Tibial nerve (tissue), 4 donors: ENCODE results near the gene ADGRG1. TPM values are rescaled to one million over a fixed set of nuclear protein-coding genes. Genes with fewer than 3 reads are reported as not detected.

Experiments
- DNase-seq, 2 donors: peaks; one replicate each; pipeline ENCODE4 v3.0.0-alpha.2; 2019; ENCODE audit warnings: low spot score in 2 of 2
- H3K27ac ChIP-seq, 4 donors: fragments of 200-600 bp; sonication (generic) in 3 of 4; one replicate each; pipeline ENCODE4 v1.5.1; 2017 to 2019; ENCODE audit warnings: mild to moderate bottlenecking in 1 of 4
- H3K27me3 ChIP-seq, 2 donors: fragments of 200-600 bp; sonication (generic) in 1 of 2; one replicate each; pipeline versions ENCODE4 v1.5.1 to v1.6.0; 2017 to 2019
- H3K36me3 ChIP-seq, 3 donors: fragments of 200-600 bp; sonication (generic); one replicate each; pipeline ENCODE4 v1.5.1; 2018 to 2019
- H3K4me1 ChIP-seq, 4 donors: fragments of 200-600 bp; sonication (generic) in 3 of 4; one replicate each; pipeline ENCODE4 v1.5.1; 2017 to 2019
- H3K4me3 ChIP-seq, 4 donors: fragments of 200-600 bp; sonication (generic) in 3 of 4; one replicate each; pipeline ENCODE4 v1.5.1; 2017 to 2019; ENCODE audit warnings: mild to moderate bottlenecking in 1 of 4, moderate library complexity in 1 of 4
- H3K9me3 ChIP-seq, 4 donors: fragments of 200-600 bp; sonication (generic) in 3 of 4; one replicate each; pipeline ENCODE4 v1.5.1; 2017 to 2019
- EP300 ChIP-seq, 2 donors: sonication (generic); formaldehyde crosslinking; IDR thresholded peaks; one replicate each; pipeline ENCODE4 v1.6.1; 2017; ENCODE audit warnings: antibody characterized with exemption in 2 of 2, mild to moderate bottlenecking in 1 of 2
- POLR2A ChIP-seq, 2 donors: fragments of 450-650 bp; IDR thresholded peaks; one replicate each; pipeline ENCODE4 v1.6.1; 2017; ENCODE audit warnings: antibody characterized with exemption in 2 of 2, mild to moderate bottlenecking in 2 of 2, moderate library complexity in 2 of 2
- WGBS, 2 donors: methylation state at CpG; one replicate each; pipeline ENCODE4 v1.1.5; 2018; 5-methylcytosine and 5-hydroxymethylcytosine counted together
- total RNA-seq, 4 donors: library from RNA; depleted of rRNA; stranded (reverse); fragments of >200 nt; gene quantifications; one replicate each; pipeline ENCODE4 v1.1.0, GENCODE V29; 2016
- TF ChIP-seq, protein P1 (sequence below), 5 experiments: fragments of 200-600 bp in 3 of 5; fragments of 450-650 bp in 2 of 5; sonication (generic) in 3 of 5; IDR thresholded peaks; one replicate each; pipeline ENCODE4 v1.5.1; 2016 to 2019; ENCODE audit warnings: antibody characterized with exemption in 5 of 5, mild to moderate bottlenecking in 3 of 5, moderate library complexity in 2 of 5

The ADGRG1 gene
- total RNA-seq, 4 donors from 2014 or later: 9.0 to 59.4 (median 41.8) TPM

DNA sequence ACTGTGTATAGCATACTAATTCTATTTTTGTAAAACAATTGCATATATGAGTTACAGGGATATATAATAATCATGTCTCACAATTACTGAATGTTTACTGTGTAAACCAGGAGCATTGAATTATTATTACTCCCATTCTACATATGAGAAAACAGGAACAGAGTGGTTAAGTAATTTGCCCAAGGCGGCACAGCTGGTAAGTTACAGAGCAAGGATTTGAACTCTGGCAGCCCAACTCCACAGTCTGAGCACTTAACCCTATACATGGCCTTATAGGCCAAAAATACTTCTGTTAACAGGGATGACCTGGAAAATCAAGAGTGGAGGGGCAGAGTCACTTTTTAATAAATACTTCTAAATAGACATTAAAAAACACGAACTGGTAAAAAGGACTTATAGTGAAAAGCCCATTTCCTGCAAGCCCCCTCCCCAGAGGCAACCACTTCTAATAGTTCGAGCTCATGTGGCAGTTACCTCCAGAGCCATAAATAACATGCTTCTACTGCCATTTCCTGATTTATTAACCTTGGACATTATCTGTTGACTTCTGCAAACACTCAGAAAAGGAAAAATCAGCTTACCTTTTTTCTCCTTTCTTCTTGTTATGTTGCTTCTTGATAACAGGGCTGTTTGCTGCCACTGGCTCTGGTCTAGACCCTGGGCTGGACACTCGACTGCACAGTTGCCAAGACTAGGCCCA, 22.1 kb upstream of the ADGRG1 start:
- peaks cover 0 to 7% (median 0%) of the 10 kb centered on the region in 4 donors for H3K4me1 ChIP-seq
- H3K36me3 ChIP-seq: no peaks in the 10 kb centered on the region
- no peak overlapping the region for H3K4me3 ChIP-seq
- H3K9me3 ChIP-seq: no peaks in the 10 kb centered on the region
- WGBS, 2 donors: 74 to 81% methylated on average over 4 of the region's 4 CpGs
- TF ChIP-seq POLR2A (IDR thresholded peaks at IDR 0.05): no peak
- TF ChIP-seq EP300 (IDR thresholded peaks at IDR 0.05): no peak
- TF ChIP-seq, protein P1, sequence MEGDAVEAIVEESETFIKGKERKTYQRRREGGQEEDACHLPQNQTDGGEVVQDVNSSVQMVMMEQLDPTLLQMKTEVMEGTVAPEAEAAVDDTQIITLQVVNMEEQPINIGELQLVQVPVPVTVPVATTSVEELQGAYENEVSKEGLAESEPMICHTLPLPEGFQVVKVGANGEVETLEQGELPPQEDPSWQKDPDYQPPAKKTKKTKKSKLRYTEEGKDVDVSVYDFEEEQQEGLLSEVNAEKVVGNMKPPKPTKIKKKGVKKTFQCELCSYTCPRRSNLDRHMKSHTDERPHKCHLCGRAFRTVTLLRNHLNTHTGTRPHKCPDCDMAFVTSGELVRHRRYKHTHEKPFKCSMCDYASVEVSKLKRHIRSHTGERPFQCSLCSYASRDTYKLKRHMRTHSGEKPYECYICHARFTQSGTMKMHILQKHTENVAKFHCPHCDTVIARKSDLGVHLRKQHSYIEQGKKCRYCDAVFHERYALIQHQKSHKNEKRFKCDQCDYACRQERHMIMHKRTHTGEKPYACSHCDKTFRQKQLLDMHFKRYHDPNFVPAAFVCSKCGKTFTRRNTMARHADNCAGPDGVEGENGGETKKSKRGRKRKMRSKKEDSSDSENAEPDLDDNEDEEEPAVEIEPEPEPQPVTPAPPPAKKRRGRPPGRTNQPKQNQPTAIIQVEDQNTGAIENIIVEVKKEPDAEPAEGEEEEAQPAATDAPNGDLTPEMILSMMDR (IDR thresholded peaks at IDR 0.05): no peak
- no peak for DNase-seq
- H3K27me3 ChIP-seq: peaks cover 0 to 8% of the 10 kb centered on the region in 2 donors
- H3K27ac ChIP-seq: no peak overlapping the region

DNA sequence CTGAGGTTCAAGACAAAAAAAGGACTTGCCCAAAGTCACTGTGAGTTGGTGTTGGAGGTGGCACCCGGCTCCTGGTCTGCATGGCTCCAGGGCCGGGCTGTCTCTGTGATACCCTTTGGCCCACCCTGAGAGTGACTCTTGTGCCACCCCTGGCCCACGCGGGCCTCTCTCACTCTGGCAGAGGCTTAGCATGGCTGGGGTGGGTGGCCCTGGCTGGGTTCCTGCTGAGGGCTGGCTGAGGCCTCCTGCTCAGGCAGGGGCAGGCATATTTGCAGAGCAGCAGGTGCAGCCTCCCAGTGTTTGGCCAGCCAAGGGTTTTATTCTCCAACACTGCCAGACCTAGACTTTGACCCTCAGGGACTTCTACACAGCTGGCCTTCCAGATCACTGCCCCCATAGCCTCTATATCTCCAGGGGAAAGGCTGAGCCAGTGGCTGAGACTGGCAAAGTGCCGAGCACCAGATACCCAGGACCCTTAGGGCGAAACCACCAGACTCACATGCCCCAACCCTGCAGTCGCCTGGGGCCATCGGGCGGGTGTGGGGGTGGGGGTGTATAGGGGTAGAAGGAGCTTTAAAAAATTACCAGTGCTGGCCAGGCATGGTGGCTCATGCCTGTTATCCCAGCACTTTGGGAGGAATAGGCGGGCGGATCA, 21.5 kb upstream of the ADGRG1 start:
- WGBS, 2 donors: 80 to 92% methylated on average over 7 to 11 of the region's 11 CpGs
- TF ChIP-seq, protein P1 (IDR thresholded peaks at IDR 0.05): no peak
- no peak for TF ChIP-seq POLR2A (IDR thresholded peaks at IDR 0.05)
- Histone ChIP-seq H3K4me1 (peaks cover 0 to 7% (median 0%) of the 10 kb centered on the region in 4 donors), H3K27me3 (peaks cover 0 to 4% of the 10 kb centered on the region in 2 donors), H3K36me3 (no peaks in the 10 kb centered on the region), H3K27ac (no peak overlapping the region), H3K9me3 (no peaks in the 10 kb centered on the region), H3K4me3 (no peak overlapping the region)
- DNase-seq: no peak

DNA sequence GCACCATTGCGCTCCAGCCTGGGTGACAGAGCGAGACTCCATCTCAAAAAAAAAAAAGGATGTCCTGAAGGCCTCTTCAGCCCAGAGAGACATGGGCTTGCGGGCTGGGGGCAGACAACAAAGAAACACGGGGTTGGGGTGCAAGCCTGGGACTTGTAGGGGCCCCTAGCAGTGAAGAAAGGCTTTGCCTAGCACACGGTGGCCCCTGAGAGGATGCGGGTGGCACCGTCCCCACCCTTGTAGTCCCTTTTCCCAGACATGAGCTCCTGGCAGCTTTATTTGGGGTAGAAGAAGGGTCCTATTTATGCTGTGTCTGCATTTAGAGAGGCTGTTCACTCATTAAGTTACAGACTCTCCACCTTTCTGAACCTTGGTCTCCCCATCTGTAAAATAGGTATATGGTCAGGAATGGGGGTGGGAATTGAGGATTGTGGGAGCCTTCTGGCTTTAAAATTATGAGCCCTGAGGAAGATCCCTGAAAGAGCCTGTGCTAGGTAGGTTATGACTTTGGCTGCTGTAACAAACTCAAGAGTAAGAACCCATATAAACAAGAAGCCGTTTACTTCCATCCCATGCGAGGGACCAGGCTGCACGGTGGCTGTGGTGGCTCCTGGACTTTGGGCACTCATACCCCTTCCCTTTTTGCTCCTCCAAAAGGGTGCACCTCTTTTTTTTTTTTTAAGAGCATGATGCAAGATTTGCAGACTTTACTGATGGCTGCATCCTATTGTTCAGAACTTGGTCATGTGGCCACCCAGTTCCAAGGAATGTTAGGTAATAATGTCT, 20.6 kb upstream of the ADGRG1 start:
- WGBS, 2 donors: 82 to 83% methylated on average over 10 of the region's 10 CpGs
- no peaks in the 10 kb centered on the region for H3K36me3 ChIP-seq
- TF ChIP-seq POLR2A (IDR thresholded peaks at IDR 0.05) (no peak), EP300 (IDR thresholded peaks at IDR 0.05) (no peak)
- TF ChIP-seq, protein P1 (IDR thresholded peaks at IDR 0.05): no peak
- no peak overlapping the region for H3K27ac ChIP-seq
- peaks cover 0 to 7% (median 0%) of the 10 kb centered on the region in 4 donors for H3K4me1 ChIP-seq
- no peaks in the 10 kb centered on the region for H3K9me3 ChIP-seq
- no peak overlapping the region for H3K4me3 ChIP-seq
- peaks cover 0 to 4% of the 10 kb centered on the region in 2 donors for H3K27me3 ChIP-seq
- DNase-seq: no peak

DNA sequence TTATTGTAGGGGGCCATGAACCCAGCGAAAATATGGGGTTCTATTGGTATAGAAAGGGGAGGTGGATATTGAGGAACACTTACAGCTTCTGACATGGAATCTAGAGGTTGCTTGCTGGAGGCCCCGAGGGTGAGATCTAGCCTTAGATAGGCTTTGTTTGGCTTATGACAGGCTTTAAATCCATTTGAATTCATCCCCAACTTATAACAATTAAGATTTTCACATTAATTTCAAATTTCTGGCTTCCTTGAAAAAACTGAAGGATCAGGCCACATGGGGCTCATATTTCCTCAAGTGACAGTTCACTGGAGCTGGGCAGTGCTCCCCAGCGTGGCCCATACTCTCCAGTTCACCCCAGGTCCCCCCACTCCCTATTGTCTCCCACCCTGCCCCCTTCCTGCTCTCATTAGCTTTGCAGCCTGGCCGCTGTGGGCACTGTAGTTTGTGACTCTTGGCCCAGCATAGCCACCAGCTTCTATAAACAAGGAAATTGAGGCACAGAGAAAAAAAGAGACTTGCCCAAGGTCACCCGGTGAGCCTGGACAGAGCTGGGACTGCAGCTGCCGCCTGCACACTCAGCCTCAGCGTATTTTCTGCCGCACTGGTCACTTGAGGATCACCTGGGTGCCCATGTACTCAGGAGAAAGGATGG, 19.8 kb upstream of the ADGRG1 start:
- WGBS, 2 donors: 82 to 84% methylated on average over 8 of the region's 8 CpGs
- no peak for TF ChIP-seq POLR2A (IDR thresholded peaks at IDR 0.05)
- TF ChIP-seq EP300 (IDR thresholded peaks at IDR 0.05): no peak
- TF ChIP-seq, protein P1 (IDR thresholded peaks at IDR 0.05): no peak
- no peak for DNase-seq

More for the DNA sequence above, 19.8 kb upstream of the ADGRG1 start:
- H3K27ac ChIP-seq: no peak overlapping the region
- peaks cover 0 to 4% of the 10 kb centered on the region in 2 donors for H3K27me3 ChIP-seq
- no peak overlapping the region for H3K4me3 ChIP-seq
- peaks cover 0 to 7% (median 0%) of the 10 kb centered on the region in 4 donors for H3K4me1 ChIP-seq
- H3K36me3 ChIP-seq: no peaks in the 10 kb centered on the region
- no peaks in the 10 kb centered on the region for H3K9me3 ChIP-seq
